MCF 10A (cell line): ENCODE results near the gene ADAMTSL3. TPM values are rescaled to one million over a fixed set of nuclear protein-coding genes. Genes with fewer than 3 reads are reported as not detected.
A peak's percentile ranks its signal among the peaks of the same experiment; 100 is the strongest.

Experiments used
- BruUV-seq: library from RNA; stranded (reverse); fragments of 400-500 nt; replicated peaks from 2 replicates; lab custom pipeline; 2021; lab: Mats Ljungman, UMichigan
- CTCF ChIA-PET: fragments of 300-600 bp; sonication (Branson Sonifier 250); formaldehyde crosslinking; extraction: SDS; loops from one replicate; lab custom pipeline; 2021; ENCODE audit warnings: antibody characterized with exemption, inconsistent platforms; lab: Yijun Ruan, JAX
- POLR2A ChIA-PET: fragments of 300-600, 350-650 bp; sonication (Branson Sonifier 250); formaldehyde crosslinking; extraction: SDS; loops from one replicate; lab custom pipeline; 2020; ENCODE audit warnings: antibody characterized with exemption, inconsistent platforms; lab: Yijun Ruan, JAX
- DNase-seq: peaks from one replicate; pipeline ENCODE4 v3.0.0-alpha.2; 2018; ENCODE audit not compliant: unreplicated experiment
- H3K27ac Mint-ChIP-seq: one replicate; pipeline ENCODE4 v1.8.0; 2022; ENCODE audit warnings: mild to moderate bottlenecking, low read depth, mixed read lengths; ENCODE audit not compliant: unreplicated experiment
- H3K27me3 Mint-ChIP-seq: one replicate; pipeline ENCODE4 v1.8.0; 2022; ENCODE audit warnings: mixed read lengths; ENCODE audit not compliant: insufficient read depth, unreplicated experiment
- H3K36me3 Mint-ChIP-seq: one replicate; pipeline ENCODE4 v1.8.0; 2022; ENCODE audit warnings: mild to moderate bottlenecking, moderate library complexity, mixed read lengths; ENCODE audit not compliant: insufficient read depth, unreplicated experiment
- H3K4me1 Mint-ChIP-seq: one replicate; pipeline ENCODE4 v1.8.0; 2022; ENCODE audit warnings: mixed read lengths; ENCODE audit not compliant: insufficient read depth, unreplicated experiment
- H3K4me3 Mint-ChIP-seq: one replicate; pipeline ENCODE4 v1.8.0; 2022; ENCODE audit warnings: mild to moderate bottlenecking, moderate library complexity, mixed read lengths; ENCODE audit not compliant: unreplicated experiment
- H3K9me3 Mint-ChIP-seq: one replicate; pipeline ENCODE4 v1.8.0; 2022; ENCODE audit warnings: mixed read lengths; ENCODE audit not compliant: unreplicated experiment
- intact Hi-C: fragments of 100-400 bp; cut with micrococcal nuclease; formaldehyde crosslinking; loops from 2 replicates; pipeline ENCODE4 v1.14.1; 2022
- total RNA-seq: library from RNA; stranded (reverse); gene quantifications from 2 replicates; pipeline ENCODE4 v1.2.3, GENCODE V29; 2022
- TF ChIP-seq, protein P1 (sequence below): fragments of 200-600 bp; IDR thresholded peaks from one replicate; pipeline ENCODE4 v1.8.0; 2022; ENCODE audit warnings: antibody characterized with exemption, mild to moderate bottlenecking; ENCODE audit not compliant: unreplicated experiment

ADAMTSL3 gene
- total RNA-seq, 1 experiment from 2014 or later, result 1.2 TPM

DNA sequence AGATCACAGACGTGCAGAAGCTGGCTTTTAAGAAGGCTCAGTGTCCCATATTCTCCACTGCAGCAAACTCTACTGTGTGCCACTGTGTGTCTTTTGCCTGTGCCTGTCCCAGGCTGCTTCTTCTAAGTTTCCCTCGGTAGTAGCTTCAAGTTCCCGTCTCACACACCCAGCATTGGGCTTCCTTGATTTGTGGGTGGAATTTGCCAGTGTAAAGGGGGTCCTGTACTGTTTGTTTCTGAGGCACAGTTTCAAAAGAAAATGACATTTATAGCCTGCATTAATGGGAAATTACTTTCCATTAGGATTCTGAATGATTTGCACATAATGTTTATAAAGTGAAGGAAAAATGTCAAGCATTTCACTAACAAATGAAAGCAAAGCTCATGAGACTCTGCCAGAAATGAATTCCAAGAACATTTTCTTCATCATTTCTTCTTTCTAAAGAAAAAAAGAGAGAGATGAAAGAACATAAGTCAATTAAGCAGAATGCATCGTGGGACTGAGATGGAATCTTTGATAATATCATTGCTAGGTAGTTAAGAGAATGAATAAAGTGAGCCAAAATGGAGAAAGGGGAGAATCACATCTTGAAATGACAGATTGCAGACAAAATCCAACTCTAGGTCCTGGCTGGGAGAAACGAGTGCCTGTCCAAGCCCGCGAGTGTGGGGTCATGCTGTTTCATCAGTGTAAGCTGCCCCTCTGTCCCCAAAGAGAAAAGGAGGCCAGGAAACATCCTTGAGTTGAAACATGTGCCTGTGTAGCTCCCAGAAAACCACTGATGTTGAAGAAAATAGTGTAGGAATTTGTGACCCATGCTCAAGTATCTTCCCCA lies 48.6 kb upstream of the ADAMTSL3 start:
- no peak for DNase-seq
- Mint-ChIP-seq H3K27ac (no peak overlapping the region), H3K27me3 (no peaks in the 10 kb centered on the region), H3K4me1 (no peaks in the 10 kb centered on the region), H3K36me3 (no peaks in the 10 kb centered on the region), H3K9me3 (no peaks in the 10 kb centered on the region), H3K4me3 (no peak overlapping the region)
- TF ChIP-seq, protein P1, sequence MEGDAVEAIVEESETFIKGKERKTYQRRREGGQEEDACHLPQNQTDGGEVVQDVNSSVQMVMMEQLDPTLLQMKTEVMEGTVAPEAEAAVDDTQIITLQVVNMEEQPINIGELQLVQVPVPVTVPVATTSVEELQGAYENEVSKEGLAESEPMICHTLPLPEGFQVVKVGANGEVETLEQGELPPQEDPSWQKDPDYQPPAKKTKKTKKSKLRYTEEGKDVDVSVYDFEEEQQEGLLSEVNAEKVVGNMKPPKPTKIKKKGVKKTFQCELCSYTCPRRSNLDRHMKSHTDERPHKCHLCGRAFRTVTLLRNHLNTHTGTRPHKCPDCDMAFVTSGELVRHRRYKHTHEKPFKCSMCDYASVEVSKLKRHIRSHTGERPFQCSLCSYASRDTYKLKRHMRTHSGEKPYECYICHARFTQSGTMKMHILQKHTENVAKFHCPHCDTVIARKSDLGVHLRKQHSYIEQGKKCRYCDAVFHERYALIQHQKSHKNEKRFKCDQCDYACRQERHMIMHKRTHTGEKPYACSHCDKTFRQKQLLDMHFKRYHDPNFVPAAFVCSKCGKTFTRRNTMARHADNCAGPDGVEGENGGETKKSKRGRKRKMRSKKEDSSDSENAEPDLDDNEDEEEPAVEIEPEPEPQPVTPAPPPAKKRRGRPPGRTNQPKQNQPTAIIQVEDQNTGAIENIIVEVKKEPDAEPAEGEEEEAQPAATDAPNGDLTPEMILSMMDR, result no peak
- POLR2A ChIA-PET, result no interaction called here
- CTCF ChIA-PET, result interaction anchor here (0.5 to 0.7 kb wide), 2 partner anchors 7 to 357 kb away, joined by 3 to 4 read pairs; no protein-coding TSS in a partner anchor
- intact Hi-C loops, result no loop called here
- BruUV-seq, result no TSS peak

DNA sequence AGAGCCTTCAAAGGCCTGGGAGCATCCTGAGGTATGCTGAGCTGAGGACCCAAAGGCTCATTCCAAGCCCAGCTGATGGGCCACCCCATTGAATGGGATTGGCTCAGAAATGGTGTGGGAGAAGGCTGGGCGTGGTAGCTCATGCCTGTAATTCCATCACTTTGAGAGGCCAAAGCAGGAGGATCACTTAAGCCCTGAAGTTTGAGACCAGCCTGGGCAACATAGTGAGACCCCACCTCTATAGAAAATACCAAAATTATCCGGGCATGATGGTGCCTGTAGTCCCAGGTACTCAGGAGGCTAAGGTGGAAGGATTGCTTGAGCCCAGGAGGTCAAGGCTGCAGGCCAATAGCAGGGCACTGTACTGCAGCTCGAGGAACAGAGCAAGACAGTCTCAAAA lies 43.8 kb upstream of the ADAMTSL3 start:
- no peak overlapping the region for H3K4me3 Mint-ChIP-seq
- no peaks in the 10 kb centered on the region for H3K36me3 Mint-ChIP-seq
- intact Hi-C loops, result no loop called here
- no peaks in the 10 kb centered on the region for H3K9me3 Mint-ChIP-seq
- H3K4me1 Mint-ChIP-seq, result no peaks in the 10 kb centered on the region
- no peak overlapping the region for H3K27ac Mint-ChIP-seq
- CTCF ChIA-PET, result no interaction called here
- TF ChIP-seq, protein P1, result no peak
- no peaks in the 10 kb centered on the region for H3K27me3 Mint-ChIP-seq
- no peak for DNase-seq
- no TSS peak for BruUV-seq
- POLR2A ChIA-PET, result no interaction called here

DNA sequence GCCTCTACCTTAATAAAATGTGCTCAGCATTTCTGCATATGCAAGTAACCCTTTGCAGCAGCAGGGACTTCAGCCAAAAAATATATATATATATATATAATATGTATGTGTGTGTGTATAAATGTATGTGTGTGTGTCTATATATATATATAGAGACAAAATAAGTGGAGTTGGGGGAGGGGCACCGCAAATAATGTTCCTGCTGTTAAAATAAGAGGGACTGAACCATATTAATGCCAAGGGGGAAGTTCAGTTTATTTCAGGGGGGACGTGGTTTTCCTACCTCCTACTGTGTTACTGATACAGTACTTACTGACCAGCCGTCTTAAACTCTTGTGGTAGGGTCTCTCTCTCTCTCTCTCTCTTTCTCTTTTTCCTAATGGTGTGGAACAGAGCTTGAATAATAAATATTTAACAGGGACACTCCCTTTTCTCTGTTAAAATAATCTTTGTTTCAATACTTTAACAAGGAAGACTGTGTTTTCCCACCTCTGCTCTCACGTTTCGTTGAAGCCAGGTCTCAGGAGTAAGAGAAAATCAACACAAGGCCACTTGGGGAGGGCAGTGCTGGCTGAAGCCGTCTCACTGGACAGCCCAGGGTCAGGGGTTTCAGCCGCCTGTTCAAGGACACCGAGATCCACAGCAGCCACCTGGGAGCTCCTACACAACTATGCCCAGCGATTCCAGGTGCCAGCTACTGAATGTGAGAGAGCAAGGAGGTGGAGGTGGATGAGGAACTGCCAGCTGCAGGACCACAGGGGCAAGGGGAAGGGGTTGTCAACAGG lies 42.8 kb upstream of the ADAMTSL3 start:
- H3K9me3 Mint-ChIP-seq, result no peaks in the 10 kb centered on the region
- CTCF ChIA-PET, result interaction anchor here (1.0 kb wide), 2 partner anchors 23 to 424 kb away, joined by 3 to 4 read pairs; no protein-coding TSS in a partner anchor
- no peak for DNase-seq
- intact Hi-C loops, result no loop called here
- no peaks in the 10 kb centered on the region for H3K27me3 Mint-ChIP-seq
- no peaks in the 10 kb centered on the region for H3K36me3 Mint-ChIP-seq
- H3K27ac Mint-ChIP-seq, result no peak overlapping the region
- H3K4me3 Mint-ChIP-seq, result no peak overlapping the region
- no TSS peak for BruUV-seq
- POLR2A ChIA-PET, result no interaction called here
- H3K4me1 Mint-ChIP-seq, result no peaks in the 10 kb centered on the region
- TF ChIP-seq, protein P1, result no peak

DNA sequence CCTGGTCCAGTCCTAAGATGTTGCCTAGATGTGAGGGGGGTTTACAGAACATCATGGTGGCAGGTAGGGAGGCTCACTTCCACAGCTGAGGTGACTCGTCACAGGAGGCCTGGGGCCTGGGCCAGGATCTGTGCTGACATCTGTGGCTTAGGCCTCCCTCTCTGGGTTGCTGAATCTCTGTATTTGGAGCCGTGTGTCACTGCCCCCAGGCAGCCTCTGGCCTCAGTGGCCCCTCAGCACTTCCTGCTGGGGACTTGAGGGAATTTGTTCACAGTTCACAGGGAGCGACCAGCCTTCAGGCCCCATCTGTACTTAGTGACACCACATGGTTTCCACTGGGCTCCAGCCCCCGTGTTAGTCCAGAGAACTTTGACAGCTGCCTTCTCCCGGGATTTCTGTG lies 41.7 kb upstream of the ADAMTSL3 start:
- BruUV-seq, result no TSS peak
- intact Hi-C loops, result no loop called here

More for the DNA sequence above, 41.7 kb upstream of the ADAMTSL3 start:
- Mint-ChIP-seq H3K27ac (no peak overlapping the region), H3K9me3 (no peaks in the 10 kb centered on the region), H3K36me3 (no peaks in the 10 kb centered on the region), H3K4me3 (no peak overlapping the region), H3K27me3 (no peaks in the 10 kb centered on the region), H3K4me1 (no peaks in the 10 kb centered on the region)
- TF ChIP-seq, protein P1, result no peak
- CTCF ChIA-PET, result interaction anchor here (0.6 kb wide), 3 partner anchors 8 to 719 kb away, joined by 3 to 5 read pairs (median 4); no protein-coding TSS in a partner anchor
- POLR2A ChIA-PET, result no interaction called here
- DNase-seq, result peak; percentile 4
